SH-SY5Y (cell line): ENCODE measurements around the gene USP25.

Experiments
- GATA2 ChIP-seq: IDR thresholded peaks from 2 replicates; pipeline ENCODE4 v1.6.1; 2011; ENCODE audit warnings: mild to moderate bottlenecking, low read depth, low read length
- GATA3 ChIP-seq: IDR thresholded peaks from 2 replicates; pipeline ENCODE4 v1.6.1; 2011; ENCODE audit warnings: low read depth, mild to moderate bottlenecking, low read length, moderate library complexity

GRCh38 chr21:15686506-15686905 lies 43.3 kb upstream of the USP25 start:
- TF ChIP-seq GATA3 (no peak), GATA2 (no peak)
